Left ventricle myocardium inferior (tissue), 1 donor: ENCODE results near the gene SPTLC3. TPM values are rescaled to one million over a fixed set of nuclear protein-coding genes. Genes with fewer than 3 reads are reported as not detected.

Experiments used
- DNase-seq: peaks from one replicate; pipeline ENCODE4 v3.0.0-alpha.2; 2020
- H3K27ac ChIP-seq: fragments of 200-600 bp; replicated peaks from 2 replicates; pipeline ENCODE4 v1.8.0; 2021
- H3K27me3 ChIP-seq: fragments of 200-600 bp; 2 replicates; pipeline ENCODE4 v1.8.0; 2021; ENCODE audit warnings: low read depth
- H3K36me3 ChIP-seq: fragments of 200-600 bp; 2 replicates; pipeline ENCODE4 v1.8.0; 2021
- H3K4me1 ChIP-seq: fragments of 200-600 bp; 2 replicates; pipeline ENCODE4 v1.8.0; 2021
- H3K4me3 ChIP-seq: fragments of 200-600 bp; 2 replicates; pipeline ENCODE4 v1.8.0; 2021; ENCODE audit warnings: mild to moderate bottlenecking, moderate library complexity
- H3K9me3 ChIP-seq: fragments of 200-600 bp; replicated peaks from 2 replicates; pipeline ENCODE4 v1.8.0; 2021
- intact Hi-C: fragments of 100-400 bp; cut with micrococcal nuclease; formaldehyde crosslinking; loops from one replicate; pipeline ENCODE4 v1.11.0; 2022
- total RNA-seq: library from RNA; stranded (reverse); fragmentation: NEBNext Ultra II Directional; extraction: Animal tissue kit (Norgen Biotek cat#: 25700); gene quantifications from one replicate; pipeline ENCODE4 v1.2.1, GENCODE V29; 2021
- TF ChIP-seq, protein P1 (sequence below): fragments of 200-600 bp; IDR thresholded peaks from 2 replicates; pipeline ENCODE4 v1.8.0; 2021; ENCODE audit warnings: antibody characterized with exemption, mild to moderate bottlenecking, borderline replicate concordance
- donor health status: DM: no; HTN: yes; CAD: no; lungs with severe emphysema.

SPTLC3 gene
- total RNA-seq, 1 donor from 2014 or later, result 9.0 TPM

- Histone ChIP-seq H3K4me1 (no peaks in the 10 kb centered on the region), H3K4me3 (no peak overlapping the region), H3K36me3 (no peaks in the 10 kb centered on the region), H3K27me3 (no peaks in the 10 kb centered on the region), H3K27ac (no peak overlapping the region), H3K9me3 (no peaks in the 10 kb centered on the region)
- DNase-seq, result no peak
- TF ChIP-seq, protein P1, sequence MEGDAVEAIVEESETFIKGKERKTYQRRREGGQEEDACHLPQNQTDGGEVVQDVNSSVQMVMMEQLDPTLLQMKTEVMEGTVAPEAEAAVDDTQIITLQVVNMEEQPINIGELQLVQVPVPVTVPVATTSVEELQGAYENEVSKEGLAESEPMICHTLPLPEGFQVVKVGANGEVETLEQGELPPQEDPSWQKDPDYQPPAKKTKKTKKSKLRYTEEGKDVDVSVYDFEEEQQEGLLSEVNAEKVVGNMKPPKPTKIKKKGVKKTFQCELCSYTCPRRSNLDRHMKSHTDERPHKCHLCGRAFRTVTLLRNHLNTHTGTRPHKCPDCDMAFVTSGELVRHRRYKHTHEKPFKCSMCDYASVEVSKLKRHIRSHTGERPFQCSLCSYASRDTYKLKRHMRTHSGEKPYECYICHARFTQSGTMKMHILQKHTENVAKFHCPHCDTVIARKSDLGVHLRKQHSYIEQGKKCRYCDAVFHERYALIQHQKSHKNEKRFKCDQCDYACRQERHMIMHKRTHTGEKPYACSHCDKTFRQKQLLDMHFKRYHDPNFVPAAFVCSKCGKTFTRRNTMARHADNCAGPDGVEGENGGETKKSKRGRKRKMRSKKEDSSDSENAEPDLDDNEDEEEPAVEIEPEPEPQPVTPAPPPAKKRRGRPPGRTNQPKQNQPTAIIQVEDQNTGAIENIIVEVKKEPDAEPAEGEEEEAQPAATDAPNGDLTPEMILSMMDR, result no peak
- intact Hi-C loops, result no loop called here
Measured at GRCh38 chr20:13139459-13140150, 130.8 kb downstream of the SPTLC3 start.

GRCh38 chr20:13140201-13140600 is 131.4 kb downstream of the SPTLC3 start:
- intact Hi-C loops, result no loop called here
- Histone ChIP-seq H3K27ac (no peak overlapping the region), H3K4me1 (no peaks in the 10 kb centered on the region), H3K9me3 (peaks cover 5% of the 10 kb centered on the region), H3K27me3 (no peaks in the 10 kb centered on the region), H3K4me3 (no peak overlapping the region), H3K36me3 (no peaks in the 10 kb centered on the region)
- TF ChIP-seq, protein P1, result no peak
- DNase-seq, result no peak

DNA sequence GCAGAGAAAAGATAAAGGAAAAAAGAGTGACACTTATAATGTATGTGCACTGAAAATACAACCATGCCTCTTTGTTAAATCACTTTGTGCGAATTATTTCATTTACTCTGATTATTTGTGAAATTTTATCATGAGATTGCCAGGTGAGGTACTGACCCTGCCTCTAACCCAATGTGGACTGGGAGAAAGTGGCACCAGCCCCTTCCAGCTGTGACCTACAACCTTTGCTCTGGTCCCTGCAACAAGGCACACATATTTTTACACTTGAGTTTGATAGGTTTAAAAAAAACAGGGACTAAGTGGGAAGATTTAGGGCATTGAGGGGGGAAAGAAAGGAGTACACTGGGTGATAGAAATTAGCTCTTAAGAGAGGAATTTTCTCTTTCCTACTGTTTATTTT is 132.0 kb downstream of the SPTLC3 start:
- TF ChIP-seq, protein P1, result no peak
- H3K4me3 ChIP-seq, result no peak overlapping the region
- DNase-seq, result no peak
- H3K27ac ChIP-seq, result no peak overlapping the region
- H3K4me1 ChIP-seq, result no peaks in the 10 kb centered on the region
- peaks cover 8% of the 10 kb centered on the region for H3K9me3 ChIP-seq
- intact Hi-C loops, result no loop called here
- no peaks in the 10 kb centered on the region for H3K27me3 ChIP-seq
- no peaks in the 10 kb centered on the region for H3K36me3 ChIP-seq

- H3K36me3 ChIP-seq, result no peaks in the 10 kb centered on the region
- no peak overlapping the region for H3K27ac ChIP-seq
- TF ChIP-seq, protein P1, result no peak
- peaks cover 2% of the 10 kb centered on the region for H3K4me1 ChIP-seq
- H3K27me3 ChIP-seq, result no peaks in the 10 kb centered on the region
- DNase-seq, result no peak
- peaks cover 8% of the 10 kb centered on the region for H3K9me3 ChIP-seq
- intact Hi-C loops, result no loop called here
- H3K4me3 ChIP-seq, result no peak overlapping the region
Measured at GRCh38 chr20:13141546-13141945, 132.8 kb downstream of the SPTLC3 start.

GRCh38 chr20:13142143-13142542 is 133.4 kb downstream of the SPTLC3 start:
- no peaks in the 10 kb centered on the region for H3K36me3 ChIP-seq
- TF ChIP-seq, protein P1, result no peak
- H3K4me3 ChIP-seq, result no peak overlapping the region
- H3K9me3 ChIP-seq, result peaks cover 8% of the 10 kb centered on the region
- H3K4me1 ChIP-seq, result peaks cover 7% of the 10 kb centered on the region
- no peaks in the 10 kb centered on the region for H3K27me3 ChIP-seq
- no peak for DNase-seq
- intact Hi-C loops, result no loop called here
- no peak overlapping the region for H3K27ac ChIP-seq
